GM21717 (cell line): ENCODE results near the gene ATR.

Experiments used
- ATAC-seq: cut with Tn5 transposase; IDR thresholded peaks from one replicate; pipeline ENCODE4 v1.9.1; 2021; ENCODE audit warnings: mild to moderate bottlenecking, moderate library complexity; ENCODE audit not compliant: unreplicated experiment

Gene ATR

GRCh38 chr3:142530296-142530695, 48.2 kb downstream of the ATR start:
- ATAC-seq = no peak

GRCh38 chr3:142523921-142524566, 54.5 kb downstream of the ATR start:
- no peak for ATAC-seq

- ATAC-seq = no peak
Observed at GRCh38 chr3:142509079-142509478, 69.5 kb downstream of the ATR start.

- no peak for ATAC-seq
Observed at GRCh38 chr3:142507241-142507640, 71.3 kb downstream of the ATR start.

DNA sequence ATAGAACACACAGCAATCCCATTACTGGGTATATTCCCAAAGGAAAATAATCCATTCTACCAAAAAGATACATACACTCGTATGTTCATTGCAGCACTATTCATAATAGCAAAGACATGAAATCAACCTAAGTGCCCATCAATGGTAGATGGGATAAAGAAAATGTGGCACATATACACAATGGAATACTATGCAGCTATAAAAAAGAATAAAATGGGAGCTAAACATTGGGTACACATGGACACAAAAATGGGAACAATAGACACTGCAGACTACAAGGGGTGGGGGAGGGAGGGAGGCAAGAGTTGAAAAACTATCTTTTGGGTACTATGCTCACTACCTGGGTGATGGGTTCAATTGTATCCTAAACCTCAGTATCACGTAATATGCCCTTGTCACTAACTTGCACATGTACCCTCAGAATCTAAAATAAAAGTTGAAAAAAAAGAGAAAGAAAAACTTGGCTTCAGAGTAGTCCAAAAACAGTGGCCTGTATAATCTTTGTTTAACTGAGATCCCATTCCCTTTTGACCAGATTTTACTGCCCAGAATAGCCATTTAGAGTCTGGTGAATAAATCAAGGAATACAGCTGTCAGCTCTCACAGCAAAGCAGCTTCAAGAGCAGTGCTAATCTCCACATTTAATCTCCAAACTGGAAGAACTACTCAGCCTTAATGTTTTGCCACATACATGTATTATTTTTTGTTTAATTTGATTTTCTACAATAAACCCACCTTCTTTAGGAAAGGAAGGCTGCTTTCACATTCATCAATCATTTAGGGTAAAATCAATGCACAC, 76.1 kb downstream of the ATR start:
- no peak for ATAC-seq

DNA sequence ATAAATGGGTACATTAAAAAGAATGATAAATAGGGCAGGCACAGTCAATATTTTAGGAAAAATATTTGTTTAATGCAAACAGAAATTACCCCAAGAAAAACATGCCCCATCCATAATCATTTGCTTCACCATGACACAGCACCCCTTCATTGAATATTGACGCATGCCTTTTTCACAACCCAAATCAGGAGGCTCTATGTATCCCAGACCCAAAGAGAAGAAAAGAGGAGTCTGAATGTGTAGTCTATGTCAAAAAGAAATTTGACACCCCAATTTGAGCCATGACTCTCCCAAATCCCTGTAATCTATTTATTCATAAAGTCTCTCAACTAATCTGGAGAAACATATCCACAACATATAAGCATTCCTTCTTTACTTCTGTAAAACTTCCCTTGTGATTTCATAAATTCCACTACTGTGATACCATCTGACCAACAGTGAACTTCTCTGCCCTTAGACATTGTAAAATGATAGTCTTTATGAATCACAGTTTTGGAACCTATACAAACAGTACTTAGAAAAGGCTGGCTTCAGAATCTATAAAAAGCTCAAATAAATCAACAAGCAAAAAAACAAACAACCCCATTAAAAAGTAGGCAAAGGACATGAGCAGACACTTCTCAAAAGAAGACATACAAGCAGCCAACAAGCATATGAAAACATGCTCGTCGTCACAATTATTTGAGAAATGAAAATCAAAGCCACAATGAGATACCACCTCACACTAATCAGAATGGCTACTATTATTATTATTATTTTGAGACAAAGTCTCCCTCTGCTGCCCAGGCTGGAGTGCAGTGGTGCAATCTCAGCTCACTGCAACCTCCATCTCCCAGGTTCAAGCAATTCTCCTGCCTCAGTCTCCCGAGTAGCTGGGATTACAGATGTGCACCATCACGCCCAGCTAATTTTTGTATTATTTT, 77.3 kb downstream of the ATR start:
- ATAC-seq = no peak

DNA sequence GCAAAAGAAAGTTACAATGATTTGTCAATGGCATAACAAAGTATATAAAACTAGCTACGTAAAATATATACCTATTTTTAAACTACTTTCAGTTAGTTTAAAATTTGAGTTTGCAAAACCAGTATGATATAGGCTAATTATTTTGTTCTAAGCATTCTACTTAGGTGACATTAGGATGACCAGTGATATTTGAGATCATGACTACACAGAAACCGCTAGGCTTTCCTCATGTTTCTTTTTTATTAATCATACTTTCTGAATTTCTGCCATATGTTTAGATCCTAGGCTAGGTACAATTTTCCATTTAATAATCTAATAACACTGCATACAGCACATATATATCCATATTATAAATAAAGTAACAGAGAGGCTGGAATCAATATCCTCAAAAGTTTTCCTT, 78.3 kb downstream of the ATR start:
- no peak for ATAC-seq

DNA sequence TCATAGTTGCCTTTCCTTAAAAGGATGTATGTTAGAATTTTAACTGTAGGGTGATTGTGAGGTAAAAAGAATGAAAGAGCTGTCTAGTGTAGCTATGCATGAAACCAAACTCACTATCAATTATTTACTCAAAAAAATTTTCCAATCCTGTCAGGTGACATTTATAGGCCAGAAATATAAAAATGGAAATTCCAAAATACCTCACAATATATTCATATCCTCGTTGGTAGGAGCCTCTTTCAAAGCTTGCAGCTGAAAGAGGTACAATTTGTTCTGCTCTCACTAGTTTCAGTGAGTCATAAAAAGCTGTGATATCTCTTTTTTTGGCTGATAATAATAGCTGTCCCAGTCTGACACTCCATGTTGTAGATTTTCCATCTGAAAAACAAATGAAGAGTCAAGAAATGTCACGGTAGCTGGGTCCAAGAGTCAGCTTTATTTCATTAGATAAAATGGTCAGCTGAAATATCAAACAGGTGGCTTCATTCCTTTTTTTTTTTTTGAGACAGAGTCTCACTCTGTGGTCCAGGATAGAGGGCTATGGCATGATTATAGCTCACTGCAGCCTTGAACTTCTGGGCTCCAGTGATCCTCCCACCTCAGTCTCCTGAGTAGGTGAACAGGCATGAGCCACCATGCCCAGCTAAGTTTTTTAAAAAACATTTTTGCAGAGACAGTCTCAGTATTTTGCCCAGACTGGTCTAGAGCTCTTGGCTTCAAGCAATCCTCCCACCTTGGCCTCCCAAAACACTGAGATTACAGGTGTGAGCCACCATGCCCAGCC, 79.9 kb downstream of the ATR start:
- no peak for ATAC-seq

- ATAC-seq = no peak
Observed at GRCh38 chr3:142497729-142498128, 80.8 kb downstream of the ATR start.

DNA sequence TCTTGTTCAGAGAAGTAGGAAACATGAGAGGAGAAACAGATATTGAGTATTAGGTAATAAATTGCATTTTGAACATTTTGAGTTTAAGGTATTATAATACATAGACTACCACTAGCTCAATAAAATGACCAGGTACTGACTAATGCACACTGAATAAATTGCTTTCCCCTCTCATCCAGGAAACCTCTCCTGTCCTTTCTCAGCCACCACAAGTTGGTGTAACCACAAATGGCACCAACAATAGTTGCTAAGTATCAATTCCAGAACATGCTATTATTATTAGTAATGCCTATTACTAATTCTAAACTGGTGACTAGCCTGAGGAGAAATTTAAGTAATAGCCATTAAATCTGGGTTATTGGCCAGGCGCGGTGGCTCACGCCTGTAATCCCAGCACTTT, 83.4 kb downstream of the ATR start:
- no peak for ATAC-seq

GRCh38 chr3:142492184-142492583, 86.3 kb downstream of the ATR start:
- no peak for ATAC-seq

- ATAC-seq = no peak
Observed at GRCh38 chr3:142489572-142490323, 88.8 kb downstream of the ATR start.

DNA sequence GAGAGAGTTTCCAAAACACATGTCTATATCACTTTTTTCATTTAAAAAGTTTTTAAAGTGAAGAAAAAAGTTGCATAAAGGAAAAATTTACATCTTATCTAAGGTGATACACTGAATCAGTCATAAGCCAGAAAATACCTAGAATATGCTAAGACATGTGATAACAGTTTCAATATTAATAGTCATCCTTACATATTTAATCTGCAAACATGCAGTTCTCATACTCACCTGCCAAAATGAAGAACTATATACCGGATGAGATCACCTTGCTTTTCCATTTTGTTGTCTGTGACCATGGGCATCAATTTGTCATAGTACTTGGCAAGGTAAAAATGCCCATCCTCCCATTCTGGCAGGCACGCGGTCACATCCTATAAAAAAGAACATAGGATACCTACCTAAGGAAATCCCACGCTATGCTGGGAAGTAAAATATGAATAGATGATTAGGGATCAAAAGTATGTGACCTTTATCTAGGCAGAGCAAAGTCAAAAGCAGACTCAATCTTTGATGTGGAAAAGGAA, 93.6 kb downstream of the ATR start:
- no peak for ATAC-seq

- ATAC-seq = no peak
Observed at GRCh38 chr3:142481196-142481595, 97.3 kb downstream of the ATR start.

DNA sequence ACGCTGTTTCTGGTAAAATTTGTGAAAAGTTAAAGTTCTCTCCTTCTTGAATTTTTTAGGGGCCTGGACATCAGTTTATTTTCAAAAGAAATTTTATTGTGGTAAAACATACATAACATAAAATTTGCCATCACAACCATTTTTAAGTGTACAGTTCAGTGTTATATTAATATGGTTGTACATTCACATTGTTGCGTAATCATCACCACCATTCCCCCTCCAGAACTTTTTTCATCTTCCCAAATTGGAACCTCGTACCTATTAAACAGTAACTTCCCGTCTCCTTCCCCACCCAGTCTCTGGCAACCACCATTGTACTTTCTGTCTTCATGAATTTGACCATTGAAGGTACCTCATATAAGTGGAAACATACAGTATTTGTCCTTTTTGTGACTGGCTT, 107.7 kb downstream of the ATR start:
- no peak for ATAC-seq

GRCh38 chr3:142468456-142468855, 110.1 kb downstream of the ATR start:
- no peak for ATAC-seq

DNA sequence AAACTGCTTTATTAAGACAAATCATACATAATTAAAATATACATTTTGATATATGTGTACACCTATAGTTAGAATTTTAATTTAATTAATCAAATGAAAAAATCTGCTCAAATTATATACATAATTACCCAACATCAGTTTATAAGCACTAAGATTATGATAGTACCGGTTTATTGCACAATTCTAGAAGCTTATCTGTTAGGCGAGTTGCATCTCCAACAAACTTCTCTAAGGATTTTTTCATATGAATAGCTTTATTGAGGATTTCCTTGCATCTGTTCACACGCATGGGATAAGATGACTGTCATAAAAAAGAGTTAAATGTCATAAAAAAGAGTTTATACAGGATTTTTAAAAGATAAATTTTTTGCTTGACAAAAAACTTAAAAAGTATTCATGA, 110.8 kb downstream of the ATR start:
- no peak for ATAC-seq

DNA sequence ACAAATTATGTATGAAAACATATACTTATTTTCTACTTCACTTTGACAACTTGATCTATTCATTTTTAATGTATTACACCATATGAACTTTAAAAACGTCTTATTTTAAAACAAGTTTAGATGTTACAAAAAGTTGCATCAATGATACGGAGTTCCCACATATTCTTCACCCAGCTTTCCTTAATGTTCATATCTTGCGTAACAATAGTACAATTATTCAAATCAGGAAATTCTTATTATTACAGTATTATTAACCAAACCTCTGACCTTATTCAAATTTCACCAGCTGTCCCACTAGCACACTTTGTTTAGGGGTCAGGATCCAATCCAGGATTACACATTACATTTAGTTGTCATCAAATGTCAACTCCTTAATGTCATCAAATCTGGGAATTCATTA, 117.8 kb downstream of the ATR start:
- no peak for ATAC-seq

DNA sequence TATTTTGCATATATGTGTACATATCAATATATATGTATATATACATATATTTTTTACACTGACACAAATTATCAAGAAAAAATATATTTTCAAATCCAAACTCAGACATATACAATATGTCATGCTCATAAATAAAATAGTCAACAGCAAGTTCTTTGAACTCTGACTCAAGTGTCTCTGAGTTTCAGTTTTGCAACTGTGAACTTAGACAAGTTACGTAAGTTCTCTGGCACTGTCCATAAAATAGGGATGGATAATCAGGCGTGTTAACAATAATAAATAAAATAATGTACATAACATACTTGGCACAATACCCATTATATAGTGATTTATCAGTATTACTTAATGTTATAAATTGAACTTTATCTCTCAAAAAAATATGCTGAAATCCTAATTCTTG, 118.6 kb downstream of the ATR start:
- no peak for ATAC-seq

DNA sequence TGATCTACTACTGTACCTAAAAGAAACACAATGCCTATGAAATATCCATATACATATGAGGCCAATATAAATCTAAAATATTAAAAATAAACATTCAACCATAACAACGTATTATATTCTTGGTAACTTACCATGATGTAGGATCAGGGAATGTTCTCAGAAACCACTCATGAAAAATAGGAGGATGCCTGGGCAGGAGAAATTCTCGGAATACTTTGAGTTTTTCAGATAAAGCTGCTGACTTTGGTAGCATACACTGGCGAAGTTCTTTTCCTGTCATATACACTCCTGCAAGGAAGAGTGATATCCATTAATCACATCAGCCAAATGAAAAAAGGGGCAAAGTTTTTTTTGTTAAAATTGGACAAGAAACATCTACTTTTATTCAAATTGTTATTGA, 119.4 kb downstream of the ATR start:
- no peak for ATAC-seq
